Cardiac muscle cell (in vitro differentiated cells and primary cell): ENCODE measurements around the gene CELF5. TPM values are rescaled to one million over a fixed set of nuclear protein-coding genes. Genes with fewer than 3 reads are reported as not detected.

Experiments used
- DNase-seq, 2 donors: peaks; one replicate each; pipeline versions ENCODE4 v3.0.0 to v3.0.0-alpha.2; 2010 to 2017; ENCODE audit warnings: low read depth in 1 of 2, low spot score in 1 of 2
- H3K27ac ChIP-seq: fragments of 200-600 bp; sonication (generic); 2 replicates; pipeline ENCODE4 v1.5.1; 2016
- H3K27me3 ChIP-seq: fragments of 200-600 bp; sonication (generic); 2 replicates; pipeline ENCODE4 v1.6.0; 2016; ENCODE audit warnings: control low read depth
- H3K36me3 ChIP-seq: fragments of 200-600 bp; sonication (generic); 2 replicates; pipeline ENCODE4 v1.5.1; 2016; ENCODE audit warnings: control low read depth
- H3K4me1 ChIP-seq: fragments of 200-600 bp; sonication (generic); 2 replicates; pipeline ENCODE4 v1.8.1; 2017; ENCODE audit warnings: low read depth, mild to moderate bottlenecking, mixed run types
- H3K4me3 ChIP-seq: fragments of 200-600 bp; sonication (generic); 2 replicates; pipeline ENCODE4 v1.5.1; 2016; ENCODE audit warnings: mild to moderate bottlenecking
- H3K9me3 ChIP-seq: fragments of 200-600 bp; sonication (generic); 2 replicates; pipeline ENCODE4 v1.5.1; 2017; ENCODE audit warnings: low read depth, mild to moderate bottlenecking, control low read depth
- CTCF ChIP-seq: IDR thresholded peaks from 2 replicates; pipeline ENCODE4 v1.5.1; 2012; ENCODE audit warnings: low read depth, mild to moderate bottlenecking, low read length
- polyA plus RNA-seq: library from polyadenylated mRNA; unstranded; fragments of >200 nt; fragmentation: Nextera tagmentation; extraction: Ambion mirVana; gene quantifications from 2 replicates; pipeline ENCODE4 v1.2.1, GENCODE V29; 2016
- total RNA-seq: library from RNA; depleted of rRNA; stranded (reverse); fragments of >200 nt; gene quantifications from 2 replicates; pipeline ENCODE4 v1.2.3, GENCODE V29; 2016

The CELF5 gene
- total and polyA plus RNA-seq, 2 experiments from 2014 or later = 4.5 to 8.4 TPM

GRCh38 chr19:3208317-3209207, 15.9 kb upstream of the CELF5 start:
- Histone ChIP-seq H3K4me1 (no peaks in the 10 kb centered on the region), H3K36me3 (peaks cover 4% of the 10 kb centered on the region), H3K27me3 (no peaks in the 10 kb centered on the region), H3K27ac (no peak overlapping the region), H3K4me3 (no peak overlapping the region), H3K9me3 (no peaks in the 10 kb centered on the region)
- DNase-seq = no peak
- TF ChIP-seq CTCF = no peak

- TF ChIP-seq CTCF = peak; percentile 68
- H3K36me3 ChIP-seq = peaks cover 4% of the 10 kb centered on the region
These were observed 14.0 kb upstream of the CELF5 start for GRCh38 chr19:3210347-3211017.

GRCh38 chr19:3211191-3211590, 13.3 kb upstream of the CELF5 start:
- DNase-seq = no peak
- no peak for TF ChIP-seq CTCF

More at GRCh38 chr19:3210347-3211017, 14.0 kb upstream of the CELF5 start:
- no peak overlapping the region for H3K4me3 ChIP-seq
- peak; percentile 35 to 46 for DNase-seq
- no peaks in the 10 kb centered on the region for H3K9me3 ChIP-seq
- no peaks in the 10 kb centered on the region for H3K4me1 ChIP-seq
- H3K27ac ChIP-seq = no peak overlapping the region
- no peaks in the 10 kb centered on the region for H3K27me3 ChIP-seq

GRCh38 chr19:3213159-3213558, 11.3 kb upstream of the CELF5 start:
- Histone ChIP-seq H3K9me3 (no peaks in the 10 kb centered on the region), H3K4me1 (no peaks in the 10 kb centered on the region), H3K4me3 (no peak overlapping the region), H3K36me3 (no peaks in the 10 kb centered on the region), H3K27ac (no peak overlapping the region), H3K27me3 (no peaks in the 10 kb centered on the region)
- no peak for TF ChIP-seq CTCF
- DNase-seq = no peak

More at GRCh38 chr19:3211191-3211590, 13.3 kb upstream of the CELF5 start:
- no peaks in the 10 kb centered on the region for H3K9me3 ChIP-seq
- no peaks in the 10 kb centered on the region for H3K4me1 ChIP-seq
- no peak overlapping the region for H3K4me3 ChIP-seq
- no peaks in the 10 kb centered on the region for H3K27me3 ChIP-seq
- H3K36me3 ChIP-seq = peaks cover 4% of the 10 kb centered on the region
- H3K27ac ChIP-seq = no peak overlapping the region

GRCh38 chr19:3216874-3217273, 7.6 kb upstream of the CELF5 start:
- H3K27me3 ChIP-seq = no peaks in the 10 kb centered on the region
- no peaks in the 10 kb centered on the region for H3K4me1 ChIP-seq
- H3K4me3 ChIP-seq = no peak overlapping the region
- H3K36me3 ChIP-seq = no peaks in the 10 kb centered on the region
- DNase-seq = no peak
- no peaks in the 10 kb centered on the region for H3K9me3 ChIP-seq
- H3K27ac ChIP-seq = no peak overlapping the region
- TF ChIP-seq CTCF = no peak
